OCI-M2 (cell line): ENCODE results near the gene FCRLA.
"Not testable (repeated sequence)": the region's sequence is repeated elsewhere in the genome, so short reads cannot be mapped to it uniquely, and the experiment has no call there.

Experiments
- DNase-seq: peaks from one replicate; lab custom pipeline; 2025; ENCODE audit not compliant: unreplicated experiment; lab: John Stamatoyannopoulos, UW

The FCRLA gene

DNA sequence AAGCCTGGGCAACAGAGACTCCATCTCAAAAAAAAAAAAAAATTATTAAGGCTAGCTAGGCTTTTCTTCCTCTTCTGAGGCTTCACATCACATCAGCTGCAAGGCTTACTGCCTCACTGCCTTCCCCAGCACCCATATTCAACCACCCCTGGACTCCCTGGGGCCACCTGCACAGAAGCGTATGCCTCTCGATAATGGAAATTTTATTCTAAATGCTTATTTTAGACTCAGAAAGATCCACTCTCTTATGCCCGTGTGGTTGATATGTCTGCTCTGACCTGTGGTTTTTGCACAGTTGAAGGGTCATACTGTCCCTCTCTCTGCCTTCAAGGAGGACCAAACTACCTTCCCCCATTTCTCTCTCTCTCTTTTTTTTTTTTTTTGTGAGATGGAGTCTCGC lies 1.5 kb upstream of the FCRLA start:
- no peak for DNase-seq

DNA sequence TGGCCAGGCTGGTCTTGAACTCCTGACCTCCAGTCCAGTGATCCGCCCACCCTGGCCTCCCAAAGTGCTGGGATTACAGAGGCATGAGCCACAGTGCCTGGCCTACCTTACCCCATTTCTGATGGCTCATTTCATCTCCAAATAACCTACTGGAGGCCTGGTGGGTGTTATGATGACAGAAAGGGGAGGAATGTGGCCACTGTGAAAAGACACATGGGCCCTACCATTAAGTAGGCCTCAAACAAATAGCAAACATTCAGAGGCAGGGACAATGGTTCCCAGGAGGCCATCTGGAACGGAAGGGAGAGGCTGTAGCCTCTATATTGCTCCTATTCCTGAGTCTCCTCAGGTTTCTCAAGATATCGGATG lies 932 bp upstream of the FCRLA start:
- no peak for DNase-seq

DNA sequence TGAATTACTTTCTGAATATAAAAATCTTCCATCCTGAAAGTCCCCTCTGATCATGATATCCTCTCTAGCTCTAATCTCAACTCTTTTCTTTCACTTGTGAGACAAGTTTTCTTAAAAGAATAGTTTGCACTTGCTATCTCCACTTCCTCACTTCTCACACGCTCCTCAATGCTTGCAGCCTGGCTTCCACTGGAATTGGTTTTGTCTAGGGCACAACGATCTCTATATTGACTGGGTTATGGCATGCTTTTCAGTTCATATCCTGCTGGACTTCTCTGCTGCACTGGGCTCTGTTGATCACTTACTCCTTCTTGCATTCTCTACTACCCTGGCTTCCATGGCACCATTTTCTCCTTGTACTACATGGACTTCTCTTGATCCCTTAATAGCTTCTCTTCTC lies 474 bp downstream of the FCRLA start:
- DNase-seq, result no peak

DNA sequence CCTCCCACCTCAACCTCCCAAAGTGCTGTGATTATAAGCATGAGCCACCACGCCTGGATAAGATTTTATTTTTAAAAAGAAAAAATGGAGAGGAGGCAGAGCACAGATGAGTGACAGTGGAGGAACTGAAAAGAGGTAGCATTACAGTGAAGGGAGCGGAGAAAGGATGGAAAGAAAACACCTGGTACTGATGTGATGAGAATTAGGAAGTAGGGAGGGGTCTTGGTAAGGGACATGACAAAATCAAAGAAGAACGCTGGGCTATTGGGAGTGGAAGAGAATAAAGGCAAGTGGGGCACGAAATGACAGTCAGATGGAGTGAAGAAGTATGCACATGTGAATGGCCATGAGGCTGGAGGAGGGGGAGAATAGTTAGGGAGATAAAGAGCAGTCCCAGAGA lies 2.3 kb downstream of the FCRLA start:
- DNase-seq, result no peak

DNA sequence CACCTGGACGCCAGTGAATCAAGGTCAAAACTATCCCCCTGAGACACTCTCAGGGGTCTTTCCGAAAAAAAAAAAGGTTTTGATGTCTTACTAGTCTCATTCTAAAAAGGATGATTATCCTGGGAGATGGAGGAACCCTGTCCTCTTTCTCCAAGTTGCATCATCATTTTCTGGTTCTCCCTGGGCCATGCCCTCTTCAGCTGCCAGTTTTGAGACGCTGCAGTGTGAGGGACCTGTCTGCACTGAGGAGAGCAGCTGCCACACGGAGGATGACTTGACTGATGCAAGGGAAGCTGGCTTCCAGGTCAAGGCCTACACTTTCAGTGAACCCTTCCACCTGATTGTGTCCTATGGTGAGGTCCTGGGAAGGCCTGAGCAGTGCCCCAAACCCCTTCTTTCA lies 3.5 kb downstream of the FCRLA start:
- DNase-seq, result no peak

DNA sequence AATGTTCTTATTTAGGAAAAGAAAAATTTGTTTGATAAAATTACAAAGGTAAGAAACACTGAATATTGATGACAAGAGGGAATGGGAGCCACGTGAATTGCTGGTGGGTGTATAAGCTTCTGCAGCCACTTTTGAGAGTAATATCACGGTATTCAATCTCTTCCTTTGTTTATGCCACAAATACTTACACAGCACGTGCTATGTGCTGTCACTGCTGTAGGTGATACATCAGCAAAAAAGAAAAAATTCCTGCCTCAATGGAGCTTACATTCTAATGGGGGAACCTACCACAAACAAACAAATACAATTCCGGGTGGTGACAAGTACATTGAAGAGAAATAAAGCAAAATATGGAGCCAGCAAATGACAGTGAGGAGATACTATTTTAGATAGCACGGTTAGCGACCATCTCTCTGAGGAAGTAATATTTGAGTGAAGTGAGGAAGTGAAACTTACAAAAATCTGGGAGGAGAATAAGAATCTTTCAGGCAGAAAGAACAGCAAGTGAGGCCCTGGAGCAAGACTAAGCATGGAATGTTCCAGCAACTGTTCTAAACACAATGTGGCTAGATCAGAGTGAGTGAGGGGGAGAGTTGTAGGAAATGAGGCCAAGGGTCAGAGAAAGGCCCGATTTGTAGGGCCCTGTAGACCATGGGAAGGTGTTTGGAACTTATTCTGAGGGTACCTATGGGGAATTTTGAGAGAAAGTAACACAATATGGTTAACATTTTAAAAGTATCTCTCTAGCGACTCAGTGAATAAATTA lies 11.7 kb downstream of the FCRLA start:
- no peak for DNase-seq

DNA sequence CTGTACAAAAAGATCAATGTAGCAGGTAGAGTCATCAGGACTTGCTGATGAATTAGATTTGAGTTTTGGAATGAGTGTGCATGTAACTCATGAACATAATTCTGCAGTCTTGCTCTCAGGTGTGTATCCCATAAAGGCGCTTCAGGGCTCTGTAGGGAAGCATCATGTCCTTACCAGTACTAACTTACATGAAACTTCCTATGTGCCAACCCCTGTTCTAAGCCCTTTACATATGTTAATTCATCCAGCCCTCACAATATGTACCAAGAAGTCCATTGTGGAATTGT lies 12.2 kb downstream of the FCRLA start:
- DNase-seq, result no peak

DNA sequence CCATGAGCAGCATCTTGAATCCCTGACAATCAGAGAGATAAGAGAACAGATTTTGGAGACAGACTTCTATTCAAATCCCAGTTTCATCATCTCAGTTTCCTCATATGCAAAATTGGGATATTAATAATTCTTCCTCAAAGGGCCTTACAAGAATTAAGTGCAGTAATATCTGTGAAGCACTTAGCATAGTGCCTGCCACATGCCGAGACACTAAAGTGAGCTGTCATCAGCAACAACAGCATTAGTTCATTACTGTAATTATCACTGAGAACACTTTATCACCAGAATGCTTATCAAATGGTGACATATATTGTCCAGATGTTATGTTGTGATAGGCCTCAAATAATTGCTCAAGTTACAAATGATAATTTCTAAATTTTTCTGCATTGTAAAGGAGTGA lies 13.4 kb downstream of the FCRLA start:
- no peak for DNase-seq

DNA sequence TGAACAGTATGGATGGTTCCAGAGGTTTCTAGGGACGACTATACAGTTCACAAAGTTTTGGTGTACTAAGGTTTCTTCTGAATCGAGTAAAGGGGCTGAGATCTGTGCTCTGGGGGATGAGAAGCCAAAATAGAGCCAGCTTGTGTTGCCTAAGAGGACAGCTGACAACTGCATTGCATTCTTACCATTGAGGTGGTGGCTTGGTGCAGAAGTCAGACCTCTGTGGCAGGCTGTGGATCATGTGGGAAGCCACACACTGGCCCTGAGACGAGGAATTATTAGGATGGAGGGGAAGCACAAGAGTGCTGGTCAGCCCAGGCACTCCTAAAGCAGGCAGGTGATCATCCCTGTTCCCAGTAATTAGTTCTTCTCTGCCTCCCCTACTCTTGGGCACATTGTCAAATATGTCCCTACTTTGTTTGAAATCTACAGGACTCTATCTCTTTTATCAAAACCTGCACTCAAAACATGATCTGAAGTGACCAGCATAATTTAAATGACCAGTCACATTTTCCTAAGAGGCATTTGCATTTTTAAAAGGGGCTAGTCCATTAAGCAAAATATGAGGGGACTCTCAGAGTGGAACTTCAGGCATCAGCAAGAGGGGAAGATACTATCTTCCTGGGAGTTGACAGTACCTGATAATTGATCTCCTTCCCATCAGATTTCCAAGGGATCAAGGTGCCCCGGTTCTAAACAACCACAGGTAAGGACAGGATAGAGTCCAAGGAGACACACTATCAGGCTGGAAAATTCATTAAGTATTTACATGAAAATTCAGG lies 14.1 kb downstream of the FCRLA start, which contains the start of gene FCRLB:
Gene FCRLB (plus strand): TSS at position 589 of the 782 bp plus-strand sequence. CDS start 1,129 bp downstream, outside the sequence.
- DNase-seq, result no peak

DNA sequence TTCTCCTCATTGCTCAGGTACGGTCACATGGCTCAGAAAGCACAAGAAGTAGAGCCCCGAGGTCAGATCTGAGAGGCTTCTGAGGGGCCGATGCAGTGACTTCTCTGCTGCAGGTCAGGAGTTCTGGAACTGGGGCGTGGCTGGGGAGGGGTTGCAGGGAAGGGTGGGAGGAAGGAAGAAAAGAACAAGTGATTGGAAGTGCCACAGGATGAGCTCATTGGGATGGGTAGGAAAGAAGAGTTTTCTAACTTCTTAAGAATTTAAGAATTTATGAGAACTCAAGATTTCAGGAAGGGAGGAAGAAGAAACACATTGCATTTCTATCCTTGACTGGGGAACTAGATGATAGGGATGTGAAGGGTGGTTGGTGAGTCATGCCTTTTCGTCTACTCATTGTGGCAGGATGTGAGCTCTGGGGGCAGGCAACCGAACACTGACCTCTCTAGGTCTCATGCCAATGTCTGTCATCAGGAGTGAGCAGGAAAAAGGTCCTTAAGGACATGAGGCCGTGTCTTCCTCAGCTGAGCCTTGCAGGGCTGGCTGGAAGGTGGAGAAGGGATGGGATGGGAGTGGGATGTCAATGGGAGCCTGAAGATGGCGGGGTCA lies 14.8 kb downstream of the FCRLA start:
- DNase-seq, result no peak

DNA sequence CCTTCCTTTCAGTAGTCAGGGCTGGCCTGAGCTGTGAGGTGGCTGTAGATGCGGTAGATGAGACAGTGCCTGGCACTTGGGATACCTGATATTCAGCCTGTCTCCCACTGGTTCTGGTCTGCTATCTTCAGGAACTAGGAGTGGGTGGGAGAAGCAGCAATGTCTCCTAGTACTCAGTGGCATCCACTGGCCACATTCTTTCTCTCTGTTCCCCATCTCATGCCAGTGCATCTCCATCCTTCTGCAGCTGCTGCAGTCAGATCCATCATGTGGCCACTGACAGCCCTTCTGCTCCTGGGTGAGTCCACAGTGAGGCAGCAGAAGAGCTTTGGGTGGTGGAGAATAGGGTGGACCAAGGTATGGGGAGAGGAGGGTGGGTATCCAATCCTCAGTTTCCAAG lies 15.4 kb downstream of the FCRLA start:
- DNase-seq, result no peak

DNA sequence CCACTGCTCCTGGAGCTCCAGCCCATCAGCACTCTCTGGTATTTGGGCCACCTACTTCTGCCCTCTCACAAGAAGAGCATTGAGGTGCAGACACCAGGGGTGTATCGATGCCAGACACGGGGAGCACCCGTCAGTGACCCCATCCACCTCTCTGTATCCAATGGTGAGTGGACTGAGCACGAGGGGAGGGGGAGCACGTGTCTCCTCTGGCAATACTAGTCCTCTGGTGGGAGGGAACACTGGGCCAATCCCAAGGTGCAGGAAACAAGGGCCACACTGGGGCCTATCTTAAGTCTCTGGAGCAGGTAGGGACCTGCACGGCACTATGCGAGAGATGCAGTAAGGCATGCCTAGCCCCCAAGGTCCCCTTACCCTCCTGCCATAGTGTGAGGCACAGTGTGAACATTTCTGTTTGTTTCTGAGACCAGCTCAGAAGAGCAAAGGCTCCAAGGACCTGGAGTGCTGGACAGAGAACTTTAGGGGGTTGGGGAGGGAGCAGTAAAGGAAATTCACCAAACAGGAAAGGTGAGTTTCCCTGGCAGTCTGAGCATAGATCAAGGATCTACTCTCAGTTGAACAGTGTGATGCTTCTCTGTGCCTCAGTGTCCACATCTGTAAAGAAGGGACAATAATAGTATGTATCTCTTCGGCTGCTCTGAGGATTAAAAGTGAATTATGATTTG lies 16.6 kb downstream of the FCRLA start:
- no peak for DNase-seq

DNA sequence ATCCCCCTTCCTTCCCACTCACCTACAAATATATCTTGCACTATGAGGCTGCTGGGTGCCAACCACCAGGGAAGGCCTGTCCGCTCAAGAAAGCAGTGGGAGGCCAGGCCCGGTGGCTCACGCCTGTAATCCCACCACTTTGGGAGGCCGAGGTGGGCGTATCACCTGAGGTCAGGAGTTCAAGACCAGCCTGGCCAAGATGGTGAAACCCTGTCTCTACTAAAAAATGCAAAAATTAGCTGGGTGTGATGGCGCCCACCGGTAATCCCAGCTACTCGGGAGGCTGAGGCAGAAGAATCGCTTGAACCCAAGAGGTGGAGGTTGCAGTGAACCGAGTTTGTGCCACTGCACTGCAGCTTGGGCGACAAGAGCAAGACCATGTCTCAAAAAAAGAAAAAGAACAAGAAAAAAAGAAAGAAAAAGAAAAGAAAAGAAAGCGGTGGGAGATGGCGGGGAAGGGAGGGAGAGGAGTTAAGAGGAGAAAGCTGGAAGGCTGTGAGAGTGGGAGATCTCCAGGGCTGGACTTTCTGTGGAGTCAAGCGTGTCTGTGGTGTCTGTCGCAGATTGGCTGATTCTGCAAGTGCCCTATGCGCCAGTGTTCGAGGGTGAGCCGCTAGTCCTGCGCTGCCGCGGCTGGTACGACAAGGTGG lies 18.4 kb downstream of the FCRLA start:
- not testable (repeated sequence) for DNase-seq

DNA sequence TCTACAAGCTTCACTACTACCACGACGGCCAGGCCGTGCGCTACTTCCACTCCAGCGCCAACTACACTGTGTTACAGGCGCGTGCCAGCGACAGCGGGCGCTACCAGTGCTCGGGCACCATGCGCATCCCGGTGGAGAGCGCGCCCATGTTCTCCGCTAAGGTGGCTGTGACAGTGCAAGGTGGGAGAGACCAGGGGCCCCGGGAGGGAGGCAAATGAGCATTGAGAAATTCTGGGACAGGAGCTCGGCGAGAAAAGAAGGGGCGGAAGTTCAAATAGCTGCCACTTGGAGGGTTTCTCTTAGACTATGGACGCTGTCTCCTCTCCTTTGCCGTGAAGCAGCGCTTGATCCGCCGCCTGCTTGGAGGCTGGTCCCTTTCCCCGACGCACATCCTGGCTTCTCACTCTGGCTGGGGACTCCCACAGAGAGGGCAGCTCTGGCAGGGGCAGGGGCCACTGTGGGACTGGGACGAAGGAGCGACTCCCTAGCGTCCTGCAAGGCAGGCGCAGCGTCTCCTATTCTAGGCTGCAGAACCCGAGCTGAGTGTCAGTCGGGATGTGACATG lies 19.0 kb downstream of the FCRLA start:
- no peak for DNase-seq

DNA sequence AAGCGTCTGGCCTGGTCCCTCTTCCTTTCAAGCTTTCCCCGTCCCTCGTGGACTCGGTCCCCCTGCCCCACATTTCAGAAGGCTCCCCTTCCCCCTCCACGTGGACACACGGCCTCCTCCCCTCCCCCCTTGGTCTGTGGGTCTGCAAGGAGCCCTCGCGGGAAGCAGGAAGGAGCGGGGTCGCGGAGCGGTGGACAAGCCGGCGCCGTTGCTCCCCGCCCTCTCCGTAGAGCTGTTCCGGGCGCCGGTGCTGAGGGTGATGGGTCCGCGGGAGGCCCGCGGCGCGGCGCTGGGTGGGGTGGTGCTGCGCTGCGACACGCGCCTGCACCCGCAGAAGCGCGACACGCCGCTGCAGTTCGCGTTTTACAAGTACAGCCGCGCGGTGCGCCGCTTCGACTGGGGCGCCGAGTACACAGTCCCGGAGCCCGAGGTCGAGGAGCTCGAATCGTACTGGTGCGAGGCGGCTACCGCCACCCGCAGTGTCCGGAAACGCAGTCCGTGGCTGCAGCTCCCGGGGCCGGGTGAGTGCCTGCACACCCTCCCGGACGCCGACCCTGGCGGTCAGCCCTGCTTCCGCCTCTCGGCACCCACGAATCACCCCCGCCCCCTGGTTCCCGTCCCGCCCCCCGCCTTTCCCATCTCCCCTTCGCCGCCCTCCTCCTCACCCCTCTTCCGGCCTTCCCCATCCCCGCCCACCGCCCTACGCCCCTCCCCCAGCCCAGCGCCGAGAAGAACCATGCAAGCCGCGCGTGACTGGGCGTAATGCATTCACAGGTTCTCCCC lies 19.6 kb downstream of the FCRLA start:
- no peak for DNase-seq

DNA sequence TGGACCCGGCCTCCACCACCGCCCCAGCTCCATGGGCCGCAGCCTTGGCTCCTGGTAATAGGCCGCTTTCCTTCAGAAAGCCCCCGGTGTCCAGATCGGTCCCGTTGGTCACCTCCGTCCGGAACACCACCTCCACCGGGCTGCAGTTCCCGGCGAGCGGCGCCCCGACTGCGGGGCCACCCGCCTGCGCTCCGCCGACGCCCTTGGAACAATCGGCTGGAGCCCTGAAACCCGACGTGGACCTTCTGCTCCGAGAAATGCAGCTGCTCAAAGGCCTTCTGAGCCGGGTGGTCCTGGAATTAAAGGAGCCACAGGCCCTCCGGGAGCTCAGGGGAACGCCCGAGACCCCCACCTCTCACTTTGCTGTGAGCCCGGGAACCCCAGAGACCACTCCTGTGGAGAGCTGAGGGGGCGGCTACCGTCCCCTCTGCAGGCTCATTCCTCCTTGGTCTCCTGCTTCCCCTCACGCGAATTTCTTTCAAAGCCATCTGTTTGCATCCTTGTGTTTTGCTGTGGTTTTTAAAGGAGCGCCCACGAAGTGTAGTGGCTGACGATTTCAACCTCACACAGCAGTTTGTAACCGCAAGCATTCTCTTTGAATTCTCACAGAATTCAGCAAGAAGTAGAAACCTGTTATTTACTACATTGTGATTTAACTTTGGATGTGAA lies 20.4 kb downstream of the FCRLA start:
- no peak for DNase-seq

DNA sequence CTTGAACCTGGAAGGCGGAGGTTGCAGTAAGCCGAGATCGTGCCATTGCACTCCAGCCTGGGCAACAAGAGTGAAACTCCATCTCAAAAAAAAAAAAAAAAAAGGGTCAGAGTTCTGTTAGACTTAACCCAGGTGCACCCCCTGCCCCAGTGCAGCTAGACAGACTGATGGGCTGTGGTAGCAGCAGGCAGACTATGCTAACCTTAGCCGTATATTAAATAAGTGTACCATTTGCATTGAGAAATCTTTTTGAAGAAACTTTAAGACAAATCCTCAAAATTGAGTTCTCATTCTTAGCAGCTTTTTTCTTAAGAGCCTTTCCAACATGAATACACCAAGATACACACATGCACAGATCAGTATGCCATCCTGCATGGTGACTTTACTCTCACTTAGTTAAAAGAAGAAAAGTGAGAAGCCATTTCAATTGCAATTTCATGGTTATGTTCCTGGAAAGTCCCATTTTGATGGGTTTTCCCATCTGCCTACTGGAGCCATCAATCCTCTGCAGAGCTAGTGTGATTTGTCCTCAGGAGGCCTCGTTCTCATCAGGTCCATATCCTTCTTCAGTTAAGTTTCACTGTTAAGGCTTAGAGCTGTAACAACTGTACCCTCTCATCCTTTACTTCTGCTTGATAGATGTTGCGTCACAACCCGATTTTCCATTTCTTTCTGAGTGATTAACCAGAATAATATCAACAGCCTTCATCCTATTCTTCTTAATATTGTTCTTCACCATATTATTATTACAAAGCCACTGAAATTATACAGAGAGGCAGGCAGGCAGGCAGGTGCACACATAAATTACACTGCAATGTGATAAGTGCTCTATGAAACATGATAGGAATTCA lies 21.6 kb downstream of the FCRLA start:
- no peak for DNase-seq

DNA sequence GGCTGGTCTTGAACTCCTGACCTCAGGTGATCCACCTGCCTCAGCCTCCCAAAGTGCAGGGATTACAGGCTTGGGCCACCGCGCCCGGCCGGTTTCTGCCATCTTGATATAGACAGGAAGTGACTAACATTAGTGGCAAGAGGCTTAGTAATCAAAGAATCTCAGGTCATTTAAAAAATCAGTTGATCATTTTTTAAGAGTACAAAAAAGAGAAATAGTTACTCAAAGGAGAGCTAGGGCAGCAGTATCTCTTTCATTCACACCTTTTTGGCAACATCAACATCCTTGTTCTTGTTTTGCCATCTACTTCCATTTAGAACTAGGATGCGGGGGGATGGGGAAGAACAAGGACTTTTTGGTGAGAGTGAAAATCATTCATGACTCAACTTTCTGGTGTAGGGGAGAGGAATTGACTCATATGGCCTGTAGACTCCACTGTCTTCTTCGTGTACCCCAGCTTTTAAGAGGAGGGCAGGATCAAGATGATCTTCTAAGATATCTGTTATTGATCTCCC lies 23.1 kb downstream of the FCRLA start:
- no peak for DNase-seq
